Stimulated activated CD4-positive, alpha-beta T cell treated with anti-CD3 and anti-CD28 coated beads, TNF-alpha, amount 100 ng/mL, for 1 hour (primary cell): ENCODE results near the gene WDR45.

Source experiments
- DNase-seq, 3 donors: peaks; one replicate each; pipeline ENCODE4 v3.0.0-alpha.2; 2020; ENCODE audit warnings: low read depth in 3 of 3, low spot score in 1 of 3

The WDR45 gene

GRCh38 chrX:49075347-49075746 is 4.3 kb downstream of the WDR45 start:
- DNase-seq, result no peak

GRCh38 chrX:49073601-49074575 is 5.8 kb downstream of the WDR45 start, which contains the start of gene PRAF2:
PRAF2 (minus strand) TSS chrX:49074002; CDS start chrX:49073987, 15 bp downstream.
- peak; percentile 71 to 81 (median 72) for DNase-seq

DNA sequence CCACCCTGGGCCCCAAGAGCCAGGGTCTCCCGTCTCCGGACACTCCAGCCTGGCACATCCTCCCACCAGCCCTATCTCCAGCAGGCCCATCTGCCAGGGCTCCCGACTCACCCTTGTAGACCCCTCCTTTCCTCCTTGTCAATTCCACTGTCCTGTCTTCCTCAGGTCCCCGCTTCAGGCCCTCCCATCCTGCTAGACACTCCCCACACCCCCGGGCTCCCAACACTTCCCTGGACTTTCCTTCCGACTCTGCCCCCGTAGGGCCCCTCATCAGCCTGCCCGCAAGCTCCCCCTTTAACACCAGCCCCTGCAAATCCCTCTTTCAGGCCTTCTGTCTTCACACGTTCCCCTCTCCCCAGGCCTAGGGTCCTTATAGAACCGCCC is 7.0 kb downstream of the WDR45 start:
- no peak for DNase-seq

DNA sequence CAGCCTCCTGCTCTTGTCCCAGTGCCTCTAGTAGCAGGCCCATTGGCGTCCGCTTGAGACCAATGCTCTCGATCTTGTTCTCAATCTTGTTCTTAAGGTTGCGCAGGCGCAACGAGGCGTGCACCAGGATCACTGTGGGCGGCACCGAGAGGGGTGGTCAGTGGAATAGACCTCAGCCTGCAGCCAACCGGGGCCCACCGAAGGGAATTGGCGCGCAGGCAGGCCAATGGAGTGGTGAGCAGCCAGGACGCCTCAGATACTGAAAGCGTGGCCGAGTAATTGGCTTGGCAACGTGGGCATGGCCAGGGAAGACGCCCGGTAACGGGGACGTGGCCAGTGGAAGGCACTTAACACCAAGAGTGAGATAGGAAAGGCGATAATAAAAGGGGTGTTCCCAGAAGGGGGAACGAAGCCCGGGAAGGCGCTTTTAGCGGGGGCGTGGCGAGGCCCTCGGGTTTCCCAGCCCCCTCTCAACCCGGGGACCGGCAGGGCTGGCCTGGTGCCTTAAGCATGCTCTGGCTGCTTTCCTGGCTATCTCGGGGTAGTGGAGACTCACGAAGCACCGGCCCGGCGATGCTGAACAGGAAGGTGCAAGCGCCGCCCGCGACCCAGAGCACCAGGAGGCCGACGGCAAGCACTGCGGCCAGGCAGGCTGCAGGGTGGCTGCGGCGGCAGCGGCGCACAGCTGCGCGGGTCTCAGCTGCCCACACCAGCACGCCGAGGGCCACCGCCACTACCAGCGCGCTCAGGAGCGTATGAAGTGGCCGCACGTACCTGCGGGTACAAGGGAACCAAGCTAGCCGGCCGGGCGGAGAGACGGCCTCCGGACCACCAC is 7.6 kb downstream of the WDR45 start:
- no peak for DNase-seq

GRCh38 chrX:49070988-49071387 is 8.7 kb downstream of the WDR45 start:
- no peak for DNase-seq

DNA sequence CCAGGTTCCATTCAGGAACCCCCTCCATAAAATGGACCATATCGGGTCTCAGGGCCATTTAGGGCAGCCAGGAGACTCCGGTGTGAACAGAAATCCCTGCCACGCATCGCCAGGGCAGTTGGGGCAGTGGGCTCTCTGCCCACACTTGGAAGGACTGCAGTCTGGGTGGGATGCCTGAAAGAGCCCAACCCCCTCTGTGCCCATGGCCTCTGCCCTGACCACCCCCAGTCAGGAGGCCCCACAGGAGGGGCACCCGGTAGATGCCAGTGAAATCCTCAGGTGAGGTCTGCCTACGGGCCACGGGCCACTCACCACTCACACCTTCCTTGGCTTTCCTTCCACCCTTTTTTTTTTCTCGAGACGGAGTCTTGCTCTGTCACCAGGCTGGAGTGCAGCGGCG is 10.6 kb downstream of the WDR45 start:
- DNase-seq, result no peak

DNA sequence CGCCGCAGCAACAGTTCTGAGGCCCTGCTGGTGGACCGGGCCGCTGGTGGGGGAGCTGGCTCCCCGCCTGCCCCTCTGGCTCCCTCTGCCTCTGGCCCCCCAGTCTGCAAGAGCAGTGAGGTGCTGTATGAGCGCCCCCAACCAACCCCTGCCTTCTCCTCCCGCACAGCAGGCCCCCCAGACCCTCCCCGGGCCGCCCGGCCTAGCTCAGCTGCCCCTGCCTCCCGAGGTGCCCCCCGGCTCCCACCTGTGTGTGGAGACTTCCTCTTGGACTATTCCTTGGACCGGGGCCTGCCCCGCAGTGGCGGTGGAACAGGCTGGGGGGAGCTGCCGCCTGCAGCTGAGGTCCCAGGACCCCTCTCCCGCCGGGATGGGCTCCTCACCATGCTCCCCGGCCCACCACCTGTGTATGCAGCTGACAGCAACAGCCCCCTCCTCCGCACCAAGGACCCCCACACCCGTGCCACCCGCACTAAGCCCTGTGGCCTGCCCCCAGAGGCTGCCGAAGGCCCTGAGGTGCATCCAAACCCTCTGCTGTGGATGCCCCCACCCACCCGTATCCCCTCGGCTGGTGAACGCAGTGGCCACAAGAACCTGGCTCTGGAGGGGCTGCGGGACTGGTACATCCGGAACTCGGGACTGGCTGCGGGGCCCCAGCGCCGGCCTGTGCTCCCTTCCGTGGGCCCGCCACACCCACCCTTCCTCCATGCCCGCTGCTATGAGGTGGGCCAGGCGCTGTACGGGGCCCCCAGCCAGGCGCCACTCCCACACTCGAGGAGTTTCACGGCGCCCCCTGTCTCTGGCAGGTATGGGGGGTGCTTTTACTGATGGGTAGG is 12.2 kb downstream of the WDR45 start:
- DNase-seq, result no peak

DNA sequence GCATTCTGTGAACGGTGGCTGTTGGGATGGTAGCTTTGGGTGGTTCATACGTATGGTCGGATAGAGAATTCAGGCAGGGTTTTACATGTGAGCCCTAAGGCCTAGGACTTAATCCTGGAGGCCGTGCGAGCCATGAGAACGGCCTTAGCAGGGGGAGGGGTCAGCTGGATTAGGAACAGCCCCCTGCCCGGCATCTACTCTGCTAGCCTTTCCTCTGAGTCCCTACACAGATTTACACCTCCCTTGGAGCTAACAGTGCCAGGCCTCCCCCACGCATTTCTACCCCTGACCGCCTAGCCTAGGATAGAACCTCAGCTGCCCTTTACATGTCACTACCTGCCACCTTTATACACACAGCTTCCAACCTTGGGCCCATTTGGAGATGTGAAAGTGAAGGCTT is 13.0 kb downstream of the WDR45 start:
- no peak for DNase-seq

DNA sequence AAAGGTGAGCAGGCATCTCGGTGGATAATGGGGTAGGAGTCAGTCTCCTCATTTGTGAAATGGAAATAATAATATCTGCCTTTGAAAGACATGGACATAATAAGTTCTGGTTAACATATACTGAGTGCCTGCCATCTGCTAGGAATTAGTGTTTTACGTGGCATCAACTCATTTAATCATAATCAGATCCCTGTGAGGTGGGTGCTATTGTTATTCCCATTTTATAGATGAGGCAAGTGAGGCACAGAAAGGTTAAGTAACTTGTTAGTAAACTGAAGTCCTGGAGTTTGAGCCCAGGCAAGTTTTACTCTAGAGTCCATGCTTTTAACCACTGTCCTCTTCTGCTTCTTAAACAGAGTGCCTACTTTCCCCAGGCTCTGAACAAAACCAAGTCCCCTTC is 13.4 kb downstream of the WDR45 start:
- no peak for DNase-seq

DNA sequence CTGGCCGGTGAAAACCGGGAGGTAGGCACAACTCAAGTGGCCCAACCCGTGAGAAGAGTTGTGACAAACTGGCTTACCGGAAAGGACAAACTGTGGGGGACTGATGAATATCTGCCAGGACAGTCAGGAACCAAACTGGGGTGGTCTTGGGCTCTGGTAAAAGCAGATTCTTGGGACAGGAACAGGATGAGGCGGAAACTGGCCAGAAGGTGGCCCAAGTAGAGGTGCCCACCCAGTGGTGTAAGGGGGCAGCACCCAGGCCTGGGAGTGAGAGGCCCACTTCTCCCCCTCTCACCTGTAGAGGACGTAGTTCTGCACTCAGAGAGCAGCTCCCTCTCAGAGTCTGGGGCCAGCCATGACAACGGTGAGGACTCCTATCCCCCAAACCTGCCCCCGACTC is 15.0 kb downstream of the WDR45 start:
- no peak for DNase-seq

DNA sequence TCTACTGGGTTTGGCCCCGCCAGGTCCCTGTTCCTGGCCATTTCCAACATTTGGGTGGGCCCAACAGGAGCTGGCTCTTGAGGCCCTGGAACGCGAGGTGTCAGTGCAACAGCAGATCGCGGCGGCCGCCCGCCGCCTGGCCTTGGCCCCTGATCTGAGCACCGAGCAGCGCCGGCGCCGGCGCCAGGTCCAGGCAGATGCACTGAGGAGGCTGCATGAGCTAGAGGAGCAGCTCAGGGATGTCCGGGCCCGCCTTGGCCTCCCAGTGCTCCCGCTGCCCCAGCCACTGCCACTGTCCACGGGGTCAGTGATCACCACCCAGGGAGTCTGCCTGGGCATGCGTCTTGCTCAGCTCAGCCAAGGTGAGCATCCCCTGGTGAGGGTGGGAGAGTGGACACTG is 15.4 kb downstream of the WDR45 start:
- DNase-seq, result no peak

DNA sequence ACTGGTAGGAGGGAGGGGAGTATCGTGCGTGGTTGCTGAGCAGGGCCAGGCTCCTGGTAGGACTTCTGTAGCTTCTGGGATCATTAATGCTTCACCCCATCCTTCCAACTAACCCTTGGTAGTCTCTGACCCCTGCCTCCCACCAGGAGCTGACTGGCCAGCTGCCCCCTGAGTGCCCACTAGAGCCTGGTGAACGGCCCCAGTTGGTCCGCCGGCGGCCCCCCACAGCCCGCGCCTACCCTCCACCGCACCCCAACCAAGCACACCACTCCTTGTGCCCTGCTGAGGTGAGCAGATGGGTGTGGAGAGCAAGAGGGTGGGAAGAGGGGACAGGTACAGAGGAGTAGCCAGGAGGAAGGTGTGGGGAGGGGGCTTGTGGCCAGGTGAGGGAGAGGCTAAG is 16.0 kb downstream of the WDR45 start:
- no peak for DNase-seq

DNA sequence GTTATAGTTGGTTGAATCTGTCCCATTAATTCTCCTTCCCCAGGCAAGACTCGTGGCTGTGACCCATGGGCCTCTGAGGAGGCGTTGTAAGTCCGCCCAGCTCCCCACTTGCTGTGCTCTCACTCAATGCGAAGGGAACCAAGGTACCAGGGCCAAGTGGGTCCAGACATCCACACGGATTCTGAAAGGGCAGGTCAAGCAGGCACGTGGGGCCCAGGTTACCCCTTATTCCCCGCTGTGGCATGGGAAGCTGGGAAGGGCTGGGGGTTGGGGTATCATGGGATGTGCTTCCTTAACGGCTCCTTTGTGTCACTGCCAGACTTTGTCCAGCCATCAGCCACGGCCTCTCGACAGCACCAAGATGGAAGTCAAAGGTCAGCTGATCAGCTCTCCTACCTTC is 17.8 kb downstream of the WDR45 start:
- no peak for DNase-seq

GRCh38 chrX:49061490-49061889 is 18.2 kb downstream of the WDR45 start:
- DNase-seq, result no peak

GRCh38 chrX:49060914-49061313 is 18.8 kb downstream of the WDR45 start:
- no peak for DNase-seq

GRCh38 chrX:49059681-49060085 is 20.0 kb downstream of the WDR45 start:
- no peak for DNase-seq

DNA sequence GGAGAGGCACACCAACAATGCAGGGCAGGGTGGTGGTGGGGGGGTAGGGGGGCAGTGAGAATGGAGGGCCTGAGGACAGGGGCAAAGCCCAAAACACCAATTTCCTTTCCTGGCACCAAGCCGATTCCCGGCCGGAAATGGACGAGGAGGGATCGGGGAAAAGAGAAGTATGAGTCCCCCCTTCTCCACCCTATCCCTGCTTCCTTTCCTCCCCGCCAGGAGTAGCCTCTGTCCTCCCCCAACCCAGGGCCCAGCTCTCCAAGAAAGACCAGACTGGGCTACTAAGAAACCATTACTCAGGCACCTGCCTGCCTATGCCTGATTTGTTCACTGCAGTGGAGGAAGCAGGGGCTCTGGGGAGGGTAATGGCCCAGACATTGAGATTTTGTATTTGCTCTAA is 20.5 kb downstream of the WDR45 start:
- DNase-seq, result no peak

GRCh38 chrX:49058794-49059193 is 20.9 kb downstream of the WDR45 start, which contains the start of gene CCDC120:
CCDC120 (plus strand) TSS chrX:49058999; CDS start chrX:49062042, 3,043 bp downstream.
- no peak for DNase-seq

- no peak for DNase-seq
Observed at GRCh38 chrX:49054073-49054762, 25.5 kb downstream of the WDR45 start.
